Activated CD4-positive, alpha-beta T cell treated with anti-CD3 and anti-CD28 coated beads, Interleukin-2, amount 50 U/mL, for 4 hours (primary cell): ENCODE measurements around the gene METTL5.

Experiments
- DNase-seq, 2 experiments: peaks; one replicate each; pipeline ENCODE4 v3.0.0-alpha.2; 2020

The METTL5 gene

DNA sequence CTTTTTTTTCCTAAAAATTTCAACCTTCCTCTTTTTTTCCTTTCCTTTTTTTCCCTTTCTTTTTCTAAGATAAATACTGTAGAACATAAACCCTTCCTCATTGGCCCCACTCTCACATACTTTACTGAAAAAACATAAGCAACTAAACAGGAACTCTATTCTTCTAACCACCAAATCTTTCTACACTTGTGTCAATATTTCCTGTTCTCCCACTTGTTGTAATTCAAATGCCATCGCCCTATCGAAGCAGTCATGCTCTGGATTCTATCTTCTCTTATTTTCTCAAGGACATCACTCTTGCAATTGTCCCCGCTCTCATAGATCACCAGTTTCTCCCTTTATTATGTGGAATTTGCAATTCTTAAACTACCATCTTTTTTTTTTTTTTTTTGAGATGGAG, 46.3 kb downstream of the METTL5 start:
- DNase-seq = no peak

DNA sequence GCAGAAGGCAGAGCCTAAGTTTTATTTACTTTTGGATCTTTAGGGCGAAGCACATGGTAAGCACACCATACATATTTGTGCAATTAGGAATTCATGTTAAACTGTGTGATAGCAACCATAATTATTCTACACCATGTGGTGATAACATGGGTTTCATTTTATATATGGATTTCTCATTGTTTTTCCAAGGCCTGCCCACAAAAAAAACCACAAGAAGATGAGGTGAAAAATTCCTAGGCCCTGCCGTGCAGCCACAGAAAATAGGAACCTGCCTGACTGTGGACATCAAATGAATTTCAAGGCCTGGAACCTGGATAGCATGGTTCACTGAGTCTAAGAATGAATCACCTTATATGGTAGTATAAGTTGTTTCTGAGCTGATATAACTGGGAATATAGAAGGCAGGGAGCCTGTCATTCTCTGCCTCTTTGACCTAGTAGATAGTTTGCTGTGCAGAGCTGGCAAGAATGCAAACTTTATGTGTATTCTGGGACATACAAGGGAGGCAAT, 48.4 kb downstream of the METTL5 start:
- DNase-seq = no peak

DNA sequence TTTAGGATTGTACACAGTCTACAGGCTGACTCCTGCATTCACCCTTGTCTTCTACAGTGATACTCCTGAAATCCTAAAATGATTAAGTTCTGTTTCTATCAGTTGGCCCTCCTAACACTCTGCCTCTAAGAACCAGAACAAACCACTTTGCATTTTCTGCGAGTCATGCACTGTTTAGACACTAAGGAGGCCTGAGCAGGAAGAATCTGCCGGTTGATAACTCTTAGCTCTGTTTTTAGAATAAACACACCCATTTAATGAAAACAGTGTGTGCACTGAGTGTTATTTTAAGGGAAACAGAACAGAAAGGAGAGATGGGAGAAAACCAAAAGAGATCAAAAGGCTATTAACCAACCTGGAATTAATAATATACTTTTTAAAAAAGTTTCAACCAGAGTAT, 48.9 kb downstream of the METTL5 start:
- no peak for DNase-seq

- DNase-seq = no peak
These were observed 49.4 kb downstream of the METTL5 start for GRCh38 chr2:169775354-169775753.

DNA sequence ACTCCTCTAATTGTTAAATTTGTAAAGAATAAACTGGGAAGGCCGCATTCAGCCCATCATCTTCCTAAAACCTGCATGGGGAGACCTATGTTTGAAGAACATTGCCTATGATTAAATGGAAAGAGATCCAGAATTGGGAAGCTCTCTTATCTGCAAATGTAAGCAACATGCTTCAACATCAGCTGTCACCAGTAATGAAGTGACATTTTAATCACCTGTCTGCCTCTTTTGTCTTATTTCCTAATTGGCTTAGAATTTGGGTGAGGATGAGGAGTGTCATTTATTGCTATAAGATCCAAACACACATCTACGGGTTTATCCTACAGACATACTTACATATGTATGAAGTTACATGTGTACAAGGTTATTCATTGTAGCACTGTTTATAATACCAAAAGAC, 52.1 kb downstream of the METTL5 start:
- DNase-seq = no peak

DNA sequence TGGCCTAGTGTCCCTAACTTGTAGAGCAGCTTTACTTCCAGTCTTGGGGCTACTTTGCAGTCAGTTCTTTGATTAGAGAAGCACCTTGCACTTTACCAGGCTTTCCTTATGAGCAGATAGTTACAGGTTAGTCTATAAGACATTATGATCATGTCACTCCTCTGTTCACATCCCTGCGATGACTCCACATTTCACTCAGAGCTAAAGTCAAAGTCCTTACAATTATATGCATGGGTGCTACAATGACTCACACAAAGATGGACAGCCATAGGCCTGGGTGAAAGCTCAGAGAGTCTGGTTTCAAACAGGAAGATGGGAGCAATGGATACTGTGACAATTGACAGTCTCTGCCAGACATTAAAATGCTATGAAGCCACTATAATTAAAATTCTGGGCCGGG, 53.1 kb downstream of the METTL5 start:
- no peak for DNase-seq

DNA sequence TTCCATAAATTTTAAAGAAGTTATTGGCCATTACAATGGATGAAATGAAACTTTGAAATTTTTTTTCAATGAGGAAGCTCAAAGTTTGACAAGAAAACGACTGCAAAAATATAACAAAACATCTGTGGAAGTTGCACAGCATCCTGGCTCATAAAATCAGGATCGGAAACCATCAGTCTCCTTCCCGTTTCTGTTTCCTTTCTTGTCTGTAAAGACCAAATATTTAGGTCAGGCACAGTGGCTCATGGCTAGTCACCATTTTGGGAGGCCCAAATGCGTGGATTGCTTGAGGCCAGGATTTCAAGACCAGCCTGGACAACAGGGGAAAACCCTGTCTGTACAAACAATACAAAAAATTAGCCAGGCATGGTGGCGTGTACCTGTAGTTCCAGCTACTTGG, 53.7 kb downstream of the METTL5 start:
- DNase-seq = no peak

- DNase-seq = peak; percentile 22 to 28
These were observed 56.3 kb downstream of the METTL5 start for GRCh38 chr2:169768262-169768995.

DNA sequence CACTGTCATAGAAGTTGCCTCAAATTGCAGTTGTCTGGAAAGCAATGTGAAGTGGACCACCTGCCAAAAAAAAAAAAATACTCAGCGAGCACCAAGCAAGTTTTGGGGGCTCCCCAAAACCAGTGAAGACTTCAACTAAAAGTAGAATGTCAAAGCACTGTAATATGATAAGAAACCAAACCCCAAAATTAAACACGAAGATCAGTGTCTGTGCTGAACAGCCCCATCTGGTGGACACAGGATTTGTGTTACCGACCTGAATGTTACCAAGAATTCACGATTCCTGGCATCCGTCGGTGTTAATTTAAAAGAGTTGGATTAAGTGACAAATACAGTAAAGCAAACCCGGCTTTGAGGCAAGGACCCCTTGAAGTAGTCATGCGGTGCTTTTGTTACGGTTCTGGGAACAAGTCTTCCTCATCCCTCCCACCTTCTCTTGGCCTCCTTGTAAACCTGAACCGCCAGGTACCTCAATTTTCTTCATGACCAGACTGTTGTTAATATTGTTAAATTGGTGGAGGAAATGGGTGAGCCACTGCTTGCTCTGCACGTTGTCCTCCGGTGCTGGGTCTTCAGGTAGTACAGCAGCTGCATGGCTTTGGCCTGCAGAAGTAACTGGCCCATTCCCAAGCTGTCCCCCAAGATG, 57.3 kb downstream of the METTL5 start:
- DNase-seq = peak; percentile 48 to 51

DNA sequence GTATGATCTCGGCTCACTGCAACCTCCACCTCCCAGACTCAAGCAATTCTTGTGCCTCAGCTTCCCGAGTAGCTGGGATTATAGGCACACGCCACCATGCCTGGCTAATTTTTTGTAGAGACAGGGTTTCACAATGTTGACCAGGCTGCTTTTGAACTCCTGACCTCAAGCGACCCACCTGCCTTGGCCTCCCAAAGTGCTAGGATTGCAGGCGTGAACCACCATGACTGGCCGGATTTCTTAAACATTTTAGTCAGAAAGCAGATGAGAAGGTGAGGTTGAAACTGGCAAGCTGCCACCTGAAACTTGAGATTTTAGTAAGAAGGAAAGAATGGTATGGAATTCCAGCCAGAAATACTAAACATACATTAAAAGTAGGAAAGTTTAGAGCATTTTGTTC, 59.2 kb downstream of the METTL5 start:
- no peak for DNase-seq

DNA sequence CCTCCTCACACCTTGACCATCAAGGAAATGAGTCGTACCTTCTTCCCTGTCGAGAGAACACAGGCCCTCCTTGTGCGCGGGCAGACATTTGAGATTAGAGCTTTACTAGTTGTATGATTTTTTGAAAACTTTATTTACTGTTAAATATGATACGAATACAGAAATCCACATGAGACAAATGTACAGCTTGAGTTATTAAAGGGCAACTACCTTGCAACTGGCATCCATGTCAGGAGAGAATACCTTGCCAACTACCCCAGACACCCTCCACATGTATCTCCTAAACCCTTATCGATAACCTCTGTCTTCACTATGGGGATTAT, 62.8 kb downstream of the METTL5 start:
- DNase-seq = no peak
